Measurements from ENCODE around the gene ACSL1. TPM values are rescaled to one million over a fixed set of nuclear protein-coding genes. Genes with fewer than 3 reads are reported as not detected.

The ACSL1 gene
- total RNA-seq, 2 experiments from 2014 or later, result 24.3 to 32.9 TPM

DNA sequence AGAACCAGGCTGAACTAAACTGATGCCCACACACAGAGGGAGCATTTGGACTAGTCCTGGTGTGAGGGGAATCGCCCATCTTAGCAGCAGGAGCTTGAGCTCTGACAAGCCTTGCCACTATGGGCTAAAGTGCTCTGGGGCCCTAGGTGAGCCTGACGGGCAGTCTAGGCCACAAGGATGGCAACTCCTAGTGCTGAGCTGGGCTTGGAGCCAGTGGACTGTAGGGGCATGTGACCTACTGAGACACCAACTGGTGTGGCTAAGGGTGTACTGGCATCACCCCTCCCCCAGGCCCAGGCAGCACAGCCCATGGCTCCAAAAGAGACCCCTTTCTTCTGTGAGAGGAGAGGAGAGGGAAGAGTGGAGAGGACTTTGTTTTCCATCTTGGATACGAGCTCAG is 106.4 kb downstream of the ACSL1 start:
- H3K4me3 ChIP-seq (ENCODE audit: low read depth, low read length, poor library complexity, severe bottlenecking), result no peak overlapping the region
- no peaks in the 10 kb centered on the region for H3K9me2 ChIP-seq (ENCODE audit: insufficient read depth, low read length)
- H3K9me3 ChIP-seq (ENCODE audit: low read length), result 0 out of 2 replicates have a peak, but pooled peaks cover 6% of the 10 kb centered on the region
- H3K4me2 ChIP-seq (ENCODE audit: low read length), result no peak overlapping the region
- H4K20me1 ChIP-seq (ENCODE audit: insufficient read depth, low read length), result 0 out of 2 replicates have a peak, but pooled peaks cover 4% of the 10 kb centered on the region
- ChIA-PET CTCF (ENCODE audit: unreplicated experiment) (no interaction called here), POLR2A (interaction anchor here (1.3 kb wide), 1 partner anchor 15 kb away, joined by 3 read pairs; no protein-coding TSS in a partner anchor)
- peaks cover 10% of the 10 kb centered on the region for H3K4me1 ChIP-seq (ENCODE audit: insufficient read depth, low read length, poor library complexity, severe bottlenecking)
- H2AFZ ChIP-seq (ENCODE audit: low read length), result no peak overlapping the region
- H3K36me3 ChIP-seq (ENCODE audit: insufficient read depth, low read length), result peaks cover 99% of the 10 kb centered on the region
- TF ChIP-seq, protein P1, sequence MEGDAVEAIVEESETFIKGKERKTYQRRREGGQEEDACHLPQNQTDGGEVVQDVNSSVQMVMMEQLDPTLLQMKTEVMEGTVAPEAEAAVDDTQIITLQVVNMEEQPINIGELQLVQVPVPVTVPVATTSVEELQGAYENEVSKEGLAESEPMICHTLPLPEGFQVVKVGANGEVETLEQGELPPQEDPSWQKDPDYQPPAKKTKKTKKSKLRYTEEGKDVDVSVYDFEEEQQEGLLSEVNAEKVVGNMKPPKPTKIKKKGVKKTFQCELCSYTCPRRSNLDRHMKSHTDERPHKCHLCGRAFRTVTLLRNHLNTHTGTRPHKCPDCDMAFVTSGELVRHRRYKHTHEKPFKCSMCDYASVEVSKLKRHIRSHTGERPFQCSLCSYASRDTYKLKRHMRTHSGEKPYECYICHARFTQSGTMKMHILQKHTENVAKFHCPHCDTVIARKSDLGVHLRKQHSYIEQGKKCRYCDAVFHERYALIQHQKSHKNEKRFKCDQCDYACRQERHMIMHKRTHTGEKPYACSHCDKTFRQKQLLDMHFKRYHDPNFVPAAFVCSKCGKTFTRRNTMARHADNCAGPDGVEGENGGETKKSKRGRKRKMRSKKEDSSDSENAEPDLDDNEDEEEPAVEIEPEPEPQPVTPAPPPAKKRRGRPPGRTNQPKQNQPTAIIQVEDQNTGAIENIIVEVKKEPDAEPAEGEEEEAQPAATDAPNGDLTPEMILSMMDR (conservative IDR thresholded peaks at IDR 0.05; ENCODE audit: low read length), result no peak
- TF ChIP-seq EZH2phosphoT487 (IDR thresholded peaks at IDR 0.05; ENCODE audit: borderline replicate concordance, low read depth, low read length), result no peak
- no TSS peak for BruUV-seq (replicated peaks)
- peaks cover 43% of the 10 kb centered on the region for H3K79me2 ChIP-seq (ENCODE audit: insufficient read depth, low read depth, low read length)
- no peak overlapping the region for H3K27ac ChIP-seq (ENCODE audit: low read depth, low read length, poor library complexity, severe bottlenecking)
- intact Hi-C loops (cut with micrococcal nuclease; ENCODE audit: unreplicated experiment), result no loop called here
- DNase-seq (ENCODE audit: low spot score), result no peak

DNA sequence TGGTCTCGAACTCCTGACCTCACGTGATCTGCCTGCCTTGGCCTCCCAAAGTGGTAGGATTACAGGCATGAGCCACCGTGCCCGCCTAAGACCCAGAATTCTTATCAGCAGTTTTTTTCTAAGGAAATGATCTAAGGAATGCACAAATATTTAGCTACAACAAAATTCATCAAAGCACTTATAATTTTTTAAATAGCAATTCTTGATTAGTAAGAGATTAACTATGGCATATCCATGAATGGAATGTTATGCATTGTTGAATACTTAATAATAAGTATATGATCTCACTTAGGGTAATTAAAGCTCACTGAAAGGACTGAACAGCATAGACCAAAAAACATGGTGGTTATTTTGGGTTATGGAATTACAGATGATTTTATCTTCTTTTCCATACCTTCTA is 110.2 kb downstream of the ACSL1 start:
- TF ChIP-seq EZH2phosphoT487 (IDR thresholded peaks at IDR 0.05; ENCODE audit: borderline replicate concordance, low read depth, low read length), result no peak
- TF ChIP-seq, protein P1 (conservative IDR thresholded peaks at IDR 0.05; ENCODE audit: low read length), result no peak
- Histone ChIP-seq H3K27ac (ENCODE audit: low read depth, low read length, poor library complexity, severe bottlenecking) (no peak overlapping the region), H4K20me1 (ENCODE audit: insufficient read depth, low read length) (no peaks in the 10 kb centered on the region), H3K79me2 (ENCODE audit: insufficient read depth, low read depth, low read length) (peaks cover 18% of the 10 kb centered on the region; the same call in 1 of the 2 replicates), H3K4me2 (ENCODE audit: low read length) (no peak overlapping the region), H3K36me3 (ENCODE audit: insufficient read depth, low read length) (peaks cover 100% of the 10 kb centered on the region), H2AFZ (ENCODE audit: low read length) (no peak overlapping the region), H3K9me2 (ENCODE audit: insufficient read depth, low read length) (no peaks in the 10 kb centered on the region), H3K4me3 (ENCODE audit: low read depth, low read length, poor library complexity, severe bottlenecking) (no peak overlapping the region), H3K9me3 (ENCODE audit: low read length) (no peaks in the 10 kb centered on the region), H3K4me1 (ENCODE audit: insufficient read depth, low read length, poor library complexity, severe bottlenecking) (peaks cover 10% of the 10 kb centered on the region)
- POLR2A ChIA-PET, result interaction anchor here (0.7 to 1.5 kb wide), 5 partner anchors 9 to 181 kb away, joined by 3 to 5 read pairs (median 3); partner anchors contain the start of gene CENPU
- no TSS peak for BruUV-seq (replicated peaks)
- intact Hi-C loops (cut with micrococcal nuclease; ENCODE audit: unreplicated experiment), result no loop called here
- no peak for DNase-seq (ENCODE audit: low spot score)
- CTCF ChIA-PET (ENCODE audit: unreplicated experiment), result no interaction called here

DNA sequence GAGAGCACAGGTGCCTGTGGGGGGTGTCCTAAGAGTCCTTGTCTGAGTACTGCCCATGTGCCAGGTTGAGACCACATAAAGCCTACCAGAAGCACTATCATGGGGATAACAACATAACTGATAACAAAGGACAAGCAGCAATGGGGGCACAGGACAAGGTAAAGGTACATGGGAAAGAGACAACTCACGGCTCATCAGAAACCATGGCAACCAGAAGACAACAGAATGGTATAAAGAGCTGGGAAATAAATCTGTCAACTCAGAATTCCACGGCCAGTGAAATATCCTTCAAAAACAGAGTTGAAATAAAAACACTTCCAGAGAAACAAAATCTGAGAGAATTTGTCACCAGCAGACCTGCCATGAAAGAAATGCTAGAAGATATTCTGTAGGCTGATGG is 111.9 kb downstream of the ACSL1 start:
- POLR2A ChIA-PET, result interaction anchor here (0.8 to 1.7 kb wide), 3 partner anchors 12 to 19 kb away, joined by 3 read pairs; no protein-coding TSS in a partner anchor
- CTCF ChIA-PET (ENCODE audit: unreplicated experiment), result no interaction called here

More for the DNA sequence above, 111.9 kb downstream of the ACSL1 start:
- no peak overlapping the region for H3K27ac ChIP-seq (ENCODE audit: low read depth, low read length, poor library complexity, severe bottlenecking)
- TF ChIP-seq EZH2phosphoT487 (IDR thresholded peaks at IDR 0.05; ENCODE audit: borderline replicate concordance, low read depth, low read length), result no peak
- TF ChIP-seq, protein P1 (conservative IDR thresholded peaks at IDR 0.05; ENCODE audit: low read length), result no peak
- no peak overlapping the region for H3K4me3 ChIP-seq (ENCODE audit: low read depth, low read length, poor library complexity, severe bottlenecking)
- peaks cover 8% of the 10 kb centered on the region; the same call in 1 of the 2 replicates for H3K9me3 ChIP-seq (ENCODE audit: low read length)
- H2AFZ ChIP-seq (ENCODE audit: low read length), result no peak overlapping the region
- no peak overlapping the region for H3K4me2 ChIP-seq (ENCODE audit: low read length)
- H4K20me1 ChIP-seq (ENCODE audit: insufficient read depth, low read length), result no peaks in the 10 kb centered on the region
- peaks cover 10% of the 10 kb centered on the region for H3K4me1 ChIP-seq (ENCODE audit: insufficient read depth, low read length, poor library complexity, severe bottlenecking)
- H3K36me3 ChIP-seq (ENCODE audit: insufficient read depth, low read length), result peaks cover 100% of the 10 kb centered on the region
- no peaks in the 10 kb centered on the region for H3K9me2 ChIP-seq (ENCODE audit: insufficient read depth, low read length)
- intact Hi-C loops (cut with micrococcal nuclease; ENCODE audit: unreplicated experiment), result no loop called here
- H3K79me2 ChIP-seq (ENCODE audit: insufficient read depth, low read depth, low read length), result 0 out of 2 replicates have a peak, but pooled peaks cover 3% of the 10 kb centered on the region
- BruUV-seq (replicated peaks), result no TSS peak
- no peak for DNase-seq (ENCODE audit: low spot score)

All from OCI-LY7 (cell line).